Heart left ventricle (tissue), 16 donors: ENCODE data around the gene LRP5. TPM values are rescaled to one million over a fixed set of nuclear protein-coding genes. Genes with fewer than 3 reads are reported as not detected.

Experiments
- ATAC-seq, 4 donors: fragments of 200-7000 bp; cut with Tn5 transposase; one replicate each; pipeline ENCODE4 v1.9.1; 2020 to 2022; ENCODE audit warnings: moderate library complexity in 4 of 4, mild to moderate bottlenecking in 3 of 4, moderate number of reproducible peaks in 1 of 4
- DNase-seq, 5 donors: peaks; one replicate each; pipeline ENCODE4 v3.0.0-alpha.2; 2020
- H3K27ac ChIP-seq, 12 donors: fragments of 200-600 bp; sonication (generic) in 4 of 12; one replicate each; pipeline versions ENCODE4 v1.5.0 to v1.8.0; 2016 to 2022; ENCODE audit warnings: mild to moderate bottlenecking in 2 of 12
- H3K27me3 ChIP-seq, 9 donors: fragments of 200-600 bp; sonication (generic) in 2 of 9; one replicate each; pipeline versions ENCODE4 v1.5.1 to v1.8.0; 2016 to 2022; ENCODE audit warnings: mild to moderate bottlenecking in 3 of 9
- H3K36me3 ChIP-seq, 9 donors: fragments of 200-600 bp; sonication (generic) in 2 of 9; one replicate each; pipeline versions ENCODE4 v1.5.0 to v1.8.0; 2018 to 2022; ENCODE audit warnings: mild to moderate bottlenecking in 2 of 9
- H3K4me1 ChIP-seq, 12 donors: fragments of 200-600 bp; sonication (generic) in 4 of 12; one replicate each; pipeline versions ENCODE4 v1.5.0 to v1.8.0; 2016 to 2022; ENCODE audit warnings: mild to moderate bottlenecking in 3 of 12
- H3K4me3 ChIP-seq, 12 donors: fragments of 200-600 bp; sonication (generic) in 4 of 12; one replicate each; pipeline versions ENCODE4 v1.5.0 to v1.8.0; 2017 to 2022; ENCODE audit warnings: mild to moderate bottlenecking in 9 of 12, moderate library complexity in 4 of 12
- H3K9me3 ChIP-seq, 12 donors: fragments of 200-600 bp; sonication (generic) in 4 of 12; one replicate each; pipeline versions ENCODE4 v1.5.0 to v1.8.0; 2016 to 2022; ENCODE audit warnings: mild to moderate bottlenecking in 1 of 12
- CTCF ChIP-seq, 12 donors: fragments of 200-600 bp; sonication (generic) in 4 of 12; IDR thresholded peaks; one replicate each; pipeline versions ENCODE4 v1.5.0 to v1.8.0; 2018 to 2022; ENCODE audit warnings: antibody characterized with exemption in 12 of 12, mild to moderate bottlenecking in 5 of 12
- POLR2A ChIP-seq, 2 donors: fragments of 450-650 bp; IDR thresholded peaks; one replicate each; pipeline ENCODE4 v1.6.1; 2017; ENCODE audit warnings: antibody characterized with exemption in 2 of 2, mild to moderate bottlenecking in 2 of 2, moderate library complexity in 2 of 2
- WGBS, 4 donors: extraction: QIAGEN DNeasy Blood & Tissue Kit in 2 of 4; methylation state at CpG; one replicate each; pipeline versions ENCODE4 v1.1.5 to v1.1.7; 2013 to 2018; 5-methylcytosine and 5-hydroxymethylcytosine counted together
- intact Hi-C, 10 donors: fragments of 100-400 bp; cut with DNase I; formaldehyde crosslinking; loops; one replicate each; pipeline versions ENCODE4 v1.11.1 to v1.14.2; 2022
- polyA plus RNA-seq, 2 donors: library from polyadenylated mRNA; stranded (reverse); fragments of 200-250 nt; gene quantifications; one replicate each; pipeline ENCODE4 v1.2.3, GENCODE V29; 2013
- total RNA-seq, 9 donors: library from RNA; depleted of rRNA in 2 of 9; stranded (reverse); fragments of >200 nt in 2 of 9; fragmentation: NEBNext Ultra II Directional in 3 of 9; extraction: Animal tissue kit (Norgen Biotek cat#: 25700) in 3 of 9; gene quantifications; one replicate each; pipeline versions ENCODE4 v1.1.0 to v1.2.4, GENCODE V29; 2016 to 2023
- donor health status: ischemic (EF 13 %, LVEDD 7.1; RV severe dilation, severe dysfunction).
- donor health status: healthy with polysubstance abuse.
- donor health status: DM: no; HTN: yes; CAD: no.
- donor health status: DM: no; HTN: no; CAD: no.
- donor health status: ischemic (EF 25% LVEDD 6.9; RV normal size, moderate dysfunction).
- donor health status: ischemic (EF 25% LVEDD 5.7; RV mildly dilated, moderate dysfunction).
- donor health status: healthy.
- donor health status: DM: yes; HTN: yes; CAD: no.
- donor health status: ischemic (EF 35%, LVEDD 5.7; RV mildly dilated, moderate dysfunction).
- donor health status: nonischemic (EF 11% LVEDD 7.7; RV severe dilation, severe dysfunction).
- donor health status: DM: yes; HTN: yes; CAD: no.
- donor health status: PGD.
- donor health status: ischemic (EF 29% LVEDD 5.4; RV normal size, mild dysfunction).
- donor health status: nonischemic (EF 23%, LVEDD 6.1; RV moderate dilation, normal function).

The LRP5 gene
- total and polyA plus RNA-seq, 11 donors = 30.2 to 62.5 (median 39.8) TPM

GRCh38 chr11:68418648-68419047, 106.3 kb downstream of the LRP5 start:
- TF ChIP-seq CTCF (IDR thresholded peaks at IDR 0.05) (no peak), POLR2A (IDR thresholded peaks at IDR 0.05) (no peak)
- H3K27me3 ChIP-seq = no peaks in the 10 kb centered on the region
- no peak overlapping the region for H3K27ac ChIP-seq
- no peak overlapping the region for H3K4me3 ChIP-seq
- peaks cover 0 to 75% (median 40%) of the 10 kb centered on the region in 9 donors for H3K36me3 ChIP-seq
- no peak for DNase-seq
- H3K9me3 ChIP-seq = no peaks in the 10 kb centered on the region
- no peak for ATAC-seq
- peaks cover 0 to 12% (median 0%) of the 10 kb centered on the region in 12 donors for H3K4me1 ChIP-seq
- intact Hi-C loops = no loop called here
- 72 to 85% (median 74%) methylated on average over 6 of the region's 6 CpGs for WGBS, 4 donors

- intact Hi-C loops = no loop called here
- Histone ChIP-seq H3K27me3 (no peaks in the 10 kb centered on the region), H3K36me3 (peaks cover 0 to 75% (median 40%) of the 10 kb centered on the region in 9 donors), H3K4me3 (no peak overlapping the region), H3K9me3 (no peaks in the 10 kb centered on the region), H3K4me1 (no peaks in the 10 kb centered on the region), H3K27ac (no peak overlapping the region)
- DNase-seq (no peak), ATAC-seq (no peak)
- TF ChIP-seq POLR2A (IDR thresholded peaks at IDR 0.05) (no peak), CTCF (IDR thresholded peaks at IDR 0.05) (no peak)
- WGBS, 4 donors = 95 to 98% (median 97%) methylated on average over 7 of the region's 7 CpGs
These were observed 107.8 kb downstream of the LRP5 start for GRCh38 chr11:68420171-68420570.

- DNase-seq (no peak), ATAC-seq (no peak)
- TF ChIP-seq CTCF (IDR thresholded peaks at IDR 0.05) (no peak), POLR2A (IDR thresholded peaks at IDR 0.05) (no peak)
- intact Hi-C loops = no loop called here
- Histone ChIP-seq H3K4me1 (no peaks in the 10 kb centered on the region), H3K9me3 (no peaks in the 10 kb centered on the region), H3K27me3 (no peaks in the 10 kb centered on the region), H3K36me3 (peaks cover 0 to 81% (median 58%) of the 10 kb centered on the region in 9 donors), H3K27ac (peak overlapping the region in 1 of 12 donors; percentile 27), H3K4me3 (no peak overlapping the region)
- WGBS, 4 donors = 94 to 97% (median 94%) methylated on average over 14 to 21 of the region's 21 CpGs
These were observed 111.1 kb downstream of the LRP5 start for GRCh38 chr11:68423481-68423880.

GRCh38 chr11:68424101-68424632, 111.8 kb downstream of the LRP5 start:
- H3K4me3 ChIP-seq = no peak overlapping the region
- no peaks in the 10 kb centered on the region for H3K4me1 ChIP-seq
- H3K27me3 ChIP-seq = no peaks in the 10 kb centered on the region
- no peak for TF ChIP-seq POLR2A (IDR thresholded peaks at IDR 0.05)
- TF ChIP-seq CTCF (IDR thresholded peaks at IDR 0.05) = no peak
- H3K9me3 ChIP-seq = peaks cover 0 to 6% (median 3%) of the 10 kb centered on the region in 12 donors
- peaks cover 2 to 81% (median 59%) of the 10 kb centered on the region in 9 donors for H3K36me3 ChIP-seq
- peak in 3 of 4 donors; percentile 18 to 55 (median 54) for ATAC-seq
- intact Hi-C loops = no loop called here
- peak overlapping the region in 1 of 12 donors; percentile 27 for H3K27ac ChIP-seq
- 79 to 87% (median 83%) methylated on average over 10 to 19 of the region's 19 CpGs for WGBS, 4 donors
- no peak for DNase-seq
